Esophagus squamous epithelium (tissue), 5 donors: Measurements from ENCODE around the gene PPM1G. TPM values are rescaled to one million over a fixed set of nuclear protein-coding genes. Genes with fewer than 3 reads are reported as not detected.
A peak's percentile ranks its signal among the peaks of the same experiment; 100 is the strongest.

ENCODE experiments used
- DNase-seq: peaks from one replicate; lab custom pipeline; 2025; lab: John Stamatoyannopoulos, UW
- H3K27ac ChIP-seq, 4 donors: fragments of 200-600 bp; sonication (generic); one replicate each; pipeline ENCODE4 v1.5.1; 2016 to 2019; ENCODE audit warnings: mild to moderate bottlenecking in 1 of 4
- H3K27me3 ChIP-seq, 4 donors: fragments of 200-600 bp; sonication (generic); 1 replicate in 3 of 4; 2 replicates in 1 of 4; pipeline versions ENCODE4 v1.5.1 to v1.6.0; 2017 to 2021; ENCODE audit warnings: antibody characterized with exemption in 1 of 4
- H3K36me3 ChIP-seq, 3 donors: fragments of 200-600 bp; sonication (generic); one replicate each; pipeline ENCODE4 v1.5.1; 2016 to 2019
- H3K4me1 ChIP-seq, 3 donors: fragments of 200-600 bp; sonication (generic); one replicate each; pipeline ENCODE4 v1.5.1; 2017 to 2019
- H3K4me3 ChIP-seq, 4 donors: fragments of 200-600 bp; sonication (generic); 1 replicate in 3 of 4; 2 replicates in 1 of 4; pipeline ENCODE4 v1.5.1; 2016 to 2019; ENCODE audit warnings: mild to moderate bottlenecking in 2 of 4, moderate library complexity in 1 of 4
- H3K9me3 ChIP-seq, 3 donors: fragments of 200-600 bp; sonication (generic); one replicate each; pipeline ENCODE4 v1.5.1; 2016 to 2019
- CTCF ChIP-seq, 6 experiments: fragments of 450-650 bp in 4 of 6; fragments of 200-600 bp in 2 of 6; sonication (generic) in 2 of 6; IDR thresholded peaks; one replicate each; pipeline ENCODE4 v1.5.1; 2016 to 2019; ENCODE audit warnings: antibody characterized with exemption in 6 of 6, mild to moderate bottlenecking in 4 of 6, moderate library complexity in 4 of 6
- POLR2A ChIP-seq, 4 donors: fragments of 450-650 bp; IDR thresholded peaks; one replicate each; pipeline ENCODE4 v1.6.1; 2017; ENCODE audit warnings: antibody characterized with exemption in 4 of 4, mild to moderate bottlenecking in 4 of 4, moderate library complexity in 3 of 4
- WGBS, 2 donors: methylation state at CpG; one replicate each; pipeline ENCODE4 v1.1.5; 2018; 5-methylcytosine and 5-hydroxymethylcytosine counted together
- intact Hi-C: fragments of 100-400 bp; cut with DNase I; formaldehyde crosslinking; loops from one replicate; pipeline ENCODE4 v1.15.0; 2022
- total RNA-seq, 4 donors: library from RNA; depleted of rRNA; stranded (reverse); fragments of >200 nt; gene quantifications; one replicate each; pipeline ENCODE4 v1.1.0, GENCODE V29; 2016
- donor health status: DM: yes; HTN: yes; CAD: no.

Gene PPM1G
- total RNA-seq, 4 donors from 2014 or later: 51.9 to 77.1 (median 67.4) TPM

DNA sequence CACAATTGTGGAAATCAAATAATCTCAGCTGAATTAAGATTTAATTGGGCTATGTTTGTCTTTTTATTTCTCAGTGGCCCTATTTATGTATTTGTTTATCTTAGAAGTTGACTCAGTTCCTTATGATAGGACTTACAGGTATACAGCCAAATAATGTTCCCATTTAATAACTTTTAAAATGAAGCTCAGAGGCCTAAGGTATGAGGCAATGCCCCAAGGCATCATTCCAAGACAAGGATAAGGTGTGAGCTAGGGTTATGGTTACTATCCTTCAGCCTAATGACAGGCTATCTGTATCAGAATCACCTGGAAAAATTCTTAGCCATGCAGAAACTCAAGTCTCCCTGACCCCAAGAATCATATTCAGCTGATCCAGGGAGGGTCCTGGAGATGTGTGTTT lies 11.6 kb upstream of the PPM1G start:
- no peaks in the 10 kb centered on the region for H3K9me3 ChIP-seq
- no peaks in the 10 kb centered on the region for H3K4me1 ChIP-seq
- intact Hi-C loops: no loop called here
- no peak for DNase-seq
- no peak overlapping the region for H3K4me3 ChIP-seq
- no peaks in the 10 kb centered on the region for H3K36me3 ChIP-seq
- no peak for TF ChIP-seq POLR2A (IDR thresholded peaks at IDR 0.05)
- no peak for TF ChIP-seq CTCF (IDR thresholded peaks at IDR 0.05)
- H3K27ac ChIP-seq: no peak overlapping the region
- H3K27me3 ChIP-seq: no peaks in the 10 kb centered on the region

DNA sequence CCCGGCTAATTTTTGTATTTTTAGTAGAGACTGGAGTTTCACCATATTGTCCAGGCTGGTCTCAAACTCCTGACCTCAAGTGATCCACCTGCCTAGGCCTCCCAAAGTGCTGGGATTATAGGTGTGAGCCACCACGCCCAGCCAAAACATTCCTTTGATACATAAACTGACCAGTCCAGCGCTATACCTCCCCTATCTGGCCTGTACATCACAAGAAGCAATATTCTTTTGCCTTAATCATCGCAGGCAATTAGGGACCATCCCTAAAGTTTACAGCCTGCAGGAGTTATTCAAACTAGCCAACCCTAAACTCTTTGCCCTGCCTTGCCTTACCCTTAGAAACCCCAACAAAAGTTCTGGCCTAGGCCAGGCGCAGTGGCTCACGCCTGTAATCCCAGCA lies 6.8 kb upstream of the PPM1G start:
- no peaks in the 10 kb centered on the region for H3K36me3 ChIP-seq
- 88 to 100% methylated on average over 3 of the region's 6 CpGs for WGBS, 2 donors
- H3K27me3 ChIP-seq: no peaks in the 10 kb centered on the region
- no peak overlapping the region for H3K4me3 ChIP-seq
- H3K4me1 ChIP-seq: no peaks in the 10 kb centered on the region
- TF ChIP-seq CTCF (IDR thresholded peaks at IDR 0.05): no peak
- TF ChIP-seq POLR2A (IDR thresholded peaks at IDR 0.05): no peak
- no peak overlapping the region for H3K27ac ChIP-seq
- H3K9me3 ChIP-seq: no peaks in the 10 kb centered on the region
- intact Hi-C loops: no loop called here
- DNase-seq: no peak

DNA sequence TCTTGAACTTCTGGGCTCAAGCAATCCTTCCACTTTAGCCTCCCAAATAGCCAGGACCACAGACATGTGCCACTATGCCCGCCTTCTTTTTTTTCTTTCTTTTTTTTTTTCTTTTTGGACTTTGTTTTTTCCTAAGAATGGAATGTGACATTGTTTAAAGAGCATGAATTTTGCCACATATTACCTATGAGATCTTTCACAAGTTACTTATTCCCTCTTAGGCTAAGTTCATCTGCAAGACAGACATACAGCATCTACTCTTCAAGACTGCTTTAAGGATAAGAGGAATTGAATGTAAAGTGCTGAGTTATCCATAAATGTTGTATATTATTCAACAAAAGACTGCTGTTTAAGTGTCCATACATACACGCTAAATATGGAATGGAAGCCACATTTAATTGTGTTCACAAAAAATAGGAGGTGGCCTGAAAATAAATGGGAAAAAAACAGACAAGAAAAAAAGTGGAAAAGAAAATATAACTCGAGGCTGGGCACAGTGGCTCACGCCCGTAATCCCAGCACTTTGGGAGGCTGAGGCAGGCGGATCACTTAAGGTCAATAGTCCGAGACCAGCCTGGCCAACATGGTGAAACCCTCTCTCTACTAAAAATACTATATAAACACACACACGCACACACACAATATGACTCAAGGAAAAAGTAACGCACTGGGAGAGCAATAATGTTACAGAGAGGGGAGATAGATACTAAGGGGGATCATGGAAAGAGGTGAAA lies 3.2 kb upstream of the PPM1G start:
- H3K27ac ChIP-seq: no peak overlapping the region
- H3K9me3 ChIP-seq: no peaks in the 10 kb centered on the region
- H3K36me3 ChIP-seq: peaks cover 0 to 2% (median 0%) of the 10 kb centered on the region in 3 donors
- no peak overlapping the region for H3K4me3 ChIP-seq
- DNase-seq: no peak
- intact Hi-C loops: no loop called here
- WGBS, 2 donors: 78 to 86% methylated on average over 9 of the region's 9 CpGs
- H3K27me3 ChIP-seq: no peaks in the 10 kb centered on the region
- H3K4me1 ChIP-seq: peaks cover 8 to 23% (median 12%) of the 10 kb centered on the region in 3 donors
- TF ChIP-seq POLR2A (IDR thresholded peaks at IDR 0.05) (no peak), CTCF (IDR thresholded peaks at IDR 0.05) (no peak)

- H3K9me3 ChIP-seq: no peaks in the 10 kb centered on the region
- peaks cover 0 to 28% (median 0%) of the 10 kb centered on the region in 3 donors for H3K36me3 ChIP-seq
- peak overlapping the region; percentile 88 to 94 (median 90) for H3K27ac ChIP-seq
- TF ChIP-seq POLR2A (IDR thresholded peaks at IDR 0.05): no peak
- TF ChIP-seq CTCF (IDR thresholded peaks at IDR 0.05): no peak
- no peaks in the 10 kb centered on the region for H3K27me3 ChIP-seq
- intact Hi-C loops: no loop called here
- peaks cover 12 to 42% (median 20%) of the 10 kb centered on the region in 3 donors for H3K4me1 ChIP-seq
- peak overlapping the region; percentile 92 to 96 (median 96) for H3K4me3 ChIP-seq
- 1 to 2% methylated on average over 13 to 14 of the region's 33 CpGs for WGBS, 2 donors
- no peak for DNase-seq
Observed at GRCh38 chr2:27408601-27409320, 630 bp downstream of the PPM1G start.
